ENCODE results near the gene GATA3.

GATA3 gene

GRCh38 chr10:8103543-8103942, 49.1 kb downstream of the GATA3 start:
- DNase-seq: no peak

- no peak for DNase-seq
Measured at GRCh38 chr10:8104005-8104404, 49.5 kb downstream of the GATA3 start.

GRCh38 chr10:8104721-8105120, 50.2 kb downstream of the GATA3 start:
- DNase-seq: no peak

- DNase-seq: no peak
Measured at GRCh38 chr10:8105932-8106331, 51.4 kb downstream of the GATA3 start.

GRCh38 chr10:8112230-8112905, 57.9 kb downstream of the GATA3 start:
- DNase-seq: no peak

GRCh38 chr10:8112942-8113442, 58.5 kb downstream of the GATA3 start:
- DNase-seq: no peak

- no peak for DNase-seq
Measured at GRCh38 chr10:8113616-8114015, 59.1 kb downstream of the GATA3 start.

GRCh38 chr10:8114741-8115617, 60.5 kb downstream of the GATA3 start:
- DNase-seq: no peak

GRCh38 chr10:8115618-8115980, 61.1 kb downstream of the GATA3 start:
- no peak for DNase-seq

GRCh38 chr10:8116474-8116873, 62.0 kb downstream of the GATA3 start:
- no peak for DNase-seq

GRCh38 chr10:8116926-8117493, 62.5 kb downstream of the GATA3 start:
- DNase-seq: no peak

- no peak for DNase-seq
Measured at GRCh38 chr10:8121201-8121890, 66.9 kb downstream of the GATA3 start.

GRCh38 chr10:8122611-8123369, 68.3 kb downstream of the GATA3 start:
- no peak for DNase-seq

- DNase-seq: no peak
Measured at GRCh38 chr10:8124436-8124835, 69.9 kb downstream of the GATA3 start.

Measured in activated CD4-positive, alpha-beta T cell treated with anti-CD3 and anti-CD28 coated beads, Interleukin-10, Interleukin-2, amounts not matched to agents 100 ng/mL and 50 ng/mL, durations not matched to agents 16 hours and 8 hours (primary cell).